DND-41 (cell line): ENCODE data around the gene KRT15.
"Not testable (repeated sequence)": the region's sequence is repeated elsewhere in the genome, so short reads cannot be mapped to it uniquely, and the experiment has no call there.

ENCODE experiments used
- EZH2 ChIP-seq: IDR thresholded peaks from 3 replicates; pipeline ENCODE4 v1.6.1; 2012; ENCODE audit warnings: borderline replicate concordance, low read depth, mild to moderate bottlenecking, moderate library complexity, low read length, inconsistent platforms; ENCODE audit not compliant: severe bottlenecking
- TF ChIP-seq, protein P1 (sequence below): IDR thresholded peaks from 2 replicates; pipeline ENCODE4 v1.5.1; 2012; ENCODE audit warnings: borderline replicate concordance, low read length, moderate library complexity, mild to moderate bottlenecking; ENCODE audit not compliant: poor library complexity, severe bottlenecking; ENCODE audit errors: extremely low read depth

DNA sequence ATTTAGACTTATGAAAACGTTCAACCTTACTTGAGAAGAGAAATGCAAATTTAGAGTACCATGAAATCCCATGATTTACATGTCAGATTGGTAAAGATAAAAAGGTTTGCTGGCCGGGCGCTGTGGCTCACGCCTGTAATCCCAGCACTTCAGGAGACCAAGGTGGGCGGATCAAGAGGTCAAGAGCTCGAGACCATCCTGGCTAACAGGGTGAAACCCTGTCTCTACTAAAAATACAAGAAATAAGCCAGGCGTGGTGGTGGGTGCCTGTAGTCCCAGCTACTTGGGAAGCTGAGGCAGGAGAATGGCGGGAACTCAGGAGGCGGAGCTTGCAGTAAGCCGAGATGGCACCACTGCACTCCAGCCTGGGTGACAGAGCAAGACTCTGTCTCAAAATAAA is 24.1 kb upstream of the KRT15 start:
- TF ChIP-seq, protein P1, sequence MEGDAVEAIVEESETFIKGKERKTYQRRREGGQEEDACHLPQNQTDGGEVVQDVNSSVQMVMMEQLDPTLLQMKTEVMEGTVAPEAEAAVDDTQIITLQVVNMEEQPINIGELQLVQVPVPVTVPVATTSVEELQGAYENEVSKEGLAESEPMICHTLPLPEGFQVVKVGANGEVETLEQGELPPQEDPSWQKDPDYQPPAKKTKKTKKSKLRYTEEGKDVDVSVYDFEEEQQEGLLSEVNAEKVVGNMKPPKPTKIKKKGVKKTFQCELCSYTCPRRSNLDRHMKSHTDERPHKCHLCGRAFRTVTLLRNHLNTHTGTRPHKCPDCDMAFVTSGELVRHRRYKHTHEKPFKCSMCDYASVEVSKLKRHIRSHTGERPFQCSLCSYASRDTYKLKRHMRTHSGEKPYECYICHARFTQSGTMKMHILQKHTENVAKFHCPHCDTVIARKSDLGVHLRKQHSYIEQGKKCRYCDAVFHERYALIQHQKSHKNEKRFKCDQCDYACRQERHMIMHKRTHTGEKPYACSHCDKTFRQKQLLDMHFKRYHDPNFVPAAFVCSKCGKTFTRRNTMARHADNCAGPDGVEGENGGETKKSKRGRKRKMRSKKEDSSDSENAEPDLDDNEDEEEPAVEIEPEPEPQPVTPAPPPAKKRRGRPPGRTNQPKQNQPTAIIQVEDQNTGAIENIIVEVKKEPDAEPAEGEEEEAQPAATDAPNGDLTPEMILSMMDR = not testable (repeated sequence)
- TF ChIP-seq EZH2 = not testable (repeated sequence)
